Peyer's patch (tissue), 4 donors: ENCODE data around the gene KIF26B. TPM values are rescaled to one million over a fixed set of nuclear protein-coding genes. Genes with fewer than 3 reads are reported as not detected.

Source experiments
- DNase-seq, 3 donors: peaks; one replicate each; pipeline ENCODE4 v3.0.0-alpha.2; 2017 to 2019
- H3K27ac ChIP-seq, 4 donors: fragments of 200-600 bp; sonication (generic); one replicate each; pipeline ENCODE4 v1.5.1; 2016 to 2019
- H3K27me3 ChIP-seq, 2 donors: fragments of 200-600 bp; sonication (generic); one replicate each; pipeline ENCODE4 v1.5.1; 2019
- H3K36me3 ChIP-seq, 3 donors: fragments of 200-600 bp; sonication (generic); one replicate each; pipeline ENCODE4 v1.5.1; 2016 to 2019
- H3K4me1 ChIP-seq, 4 donors: fragments of 200-600 bp; sonication (generic); one replicate each; pipeline ENCODE4 v1.5.1; 2016 to 2019
- H3K4me3 ChIP-seq, 4 donors: fragments of 200-600 bp; sonication (generic); 1 replicate in 3 of 4; 2 replicates in 1 of 4; pipeline ENCODE4 v1.5.1; 2016 to 2019; ENCODE audit warnings: mild to moderate bottlenecking in 1 of 4
- H3K9me3 ChIP-seq, 4 donors: fragments of 200-600 bp; sonication (generic); one replicate each; pipeline ENCODE4 v1.5.1; 2016 to 2019; ENCODE audit warnings: mild to moderate bottlenecking in 1 of 4
- POLR2A ChIP-seq, 2 donors: fragments of 450-650 bp; IDR thresholded peaks; one replicate each; pipeline ENCODE4 v1.5.1; 2017; ENCODE audit warnings: antibody characterized with exemption in 2 of 2, mild to moderate bottlenecking in 2 of 2, moderate library complexity in 2 of 2
- total RNA-seq, 4 donors: library from RNA; depleted of rRNA; stranded (reverse); fragments of >200 nt; gene quantifications; one replicate each; pipeline ENCODE4 v1.1.0, GENCODE V29; 2016
- TF ChIP-seq, protein P1 (sequence below), 6 experiments: fragments of 450-650 bp in 4 of 6; fragments of 200-600 bp in 2 of 6; sonication (generic) in 1 of 6; IDR thresholded peaks; one replicate each; pipeline ENCODE4 v1.5.1; 2017 to 2019; ENCODE audit warnings: antibody characterized with exemption in 6 of 6, mild to moderate bottlenecking in 3 of 6, moderate library complexity in 1 of 6

The KIF26B gene
- total RNA-seq, 4 donors from 2014 or later, result 0.70 to 1.6 (median 1.1) TPM

DNA sequence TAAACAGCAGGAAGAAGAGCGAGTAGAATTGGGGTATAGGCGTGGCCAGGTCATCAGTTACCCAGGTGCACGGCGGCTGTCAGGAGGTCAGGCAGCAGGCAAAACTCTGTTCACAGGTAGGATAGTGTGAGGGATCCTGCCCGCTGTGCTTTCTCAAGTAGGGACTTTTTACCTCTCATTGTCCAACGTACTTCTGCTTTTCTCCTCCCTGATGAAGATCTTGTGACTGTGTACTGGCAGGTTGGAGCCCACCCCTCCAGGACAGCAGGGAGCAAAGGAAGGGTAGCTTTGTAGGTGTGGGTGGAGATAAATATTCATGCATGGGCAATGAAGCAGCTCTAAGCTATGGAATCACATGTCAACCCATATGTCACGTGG is 373.5 kb downstream of the KIF26B start:
- TF ChIP-seq POLR2A (IDR thresholded peaks at IDR 0.05), result no peak
- DNase-seq, result no peak
- H3K4me3 ChIP-seq, result no peak overlapping the region
- H3K27ac ChIP-seq, result no peak overlapping the region
- H3K9me3 ChIP-seq, result no peaks in the 10 kb centered on the region
- H3K27me3 ChIP-seq, result no peaks in the 10 kb centered on the region
- H3K4me1 ChIP-seq, result no peaks in the 10 kb centered on the region
- no peaks in the 10 kb centered on the region for H3K36me3 ChIP-seq

DNA sequence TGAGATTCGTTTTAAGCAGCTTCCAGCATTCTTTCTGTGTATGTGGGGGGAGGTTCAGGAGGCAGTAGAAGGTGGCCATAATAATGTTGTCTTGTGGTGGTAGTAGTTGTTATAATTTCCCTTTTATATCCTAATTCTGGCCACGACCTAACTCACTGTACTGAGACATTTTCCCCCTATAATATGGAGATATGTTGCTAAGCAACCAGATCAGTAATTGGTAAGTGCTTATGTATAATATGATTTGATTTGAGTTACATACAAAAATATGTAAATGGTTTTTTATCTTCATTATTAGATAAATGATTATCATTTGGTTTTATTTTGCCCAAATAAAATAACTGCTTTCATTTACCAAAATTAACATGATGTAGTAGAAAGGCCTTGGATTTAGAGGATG is 376.2 kb downstream of the KIF26B start:
- Histone ChIP-seq H3K9me3 (no peaks in the 10 kb centered on the region), H3K27ac (no peak overlapping the region), H3K36me3 (no peaks in the 10 kb centered on the region), H3K4me3 (no peak overlapping the region), H3K27me3 (no peaks in the 10 kb centered on the region), H3K4me1 (no peaks in the 10 kb centered on the region)
- no peak for DNase-seq
- no peak for TF ChIP-seq POLR2A (IDR thresholded peaks at IDR 0.05)
- TF ChIP-seq, protein P1, sequence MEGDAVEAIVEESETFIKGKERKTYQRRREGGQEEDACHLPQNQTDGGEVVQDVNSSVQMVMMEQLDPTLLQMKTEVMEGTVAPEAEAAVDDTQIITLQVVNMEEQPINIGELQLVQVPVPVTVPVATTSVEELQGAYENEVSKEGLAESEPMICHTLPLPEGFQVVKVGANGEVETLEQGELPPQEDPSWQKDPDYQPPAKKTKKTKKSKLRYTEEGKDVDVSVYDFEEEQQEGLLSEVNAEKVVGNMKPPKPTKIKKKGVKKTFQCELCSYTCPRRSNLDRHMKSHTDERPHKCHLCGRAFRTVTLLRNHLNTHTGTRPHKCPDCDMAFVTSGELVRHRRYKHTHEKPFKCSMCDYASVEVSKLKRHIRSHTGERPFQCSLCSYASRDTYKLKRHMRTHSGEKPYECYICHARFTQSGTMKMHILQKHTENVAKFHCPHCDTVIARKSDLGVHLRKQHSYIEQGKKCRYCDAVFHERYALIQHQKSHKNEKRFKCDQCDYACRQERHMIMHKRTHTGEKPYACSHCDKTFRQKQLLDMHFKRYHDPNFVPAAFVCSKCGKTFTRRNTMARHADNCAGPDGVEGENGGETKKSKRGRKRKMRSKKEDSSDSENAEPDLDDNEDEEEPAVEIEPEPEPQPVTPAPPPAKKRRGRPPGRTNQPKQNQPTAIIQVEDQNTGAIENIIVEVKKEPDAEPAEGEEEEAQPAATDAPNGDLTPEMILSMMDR (IDR thresholded peaks at IDR 0.05), result no peak

GRCh38 chr1:245537992-245538391 is 383.2 kb downstream of the KIF26B start:
- no peaks in the 10 kb centered on the region for H3K36me3 ChIP-seq
- H3K4me1 ChIP-seq, result no peaks in the 10 kb centered on the region
- H3K27me3 ChIP-seq, result no peaks in the 10 kb centered on the region
- no peak overlapping the region for H3K27ac ChIP-seq
- no peak for DNase-seq
- no peak for TF ChIP-seq POLR2A (IDR thresholded peaks at IDR 0.05)
- TF ChIP-seq, protein P1 (IDR thresholded peaks at IDR 0.05), result no peak
- no peaks in the 10 kb centered on the region for H3K9me3 ChIP-seq
- H3K4me3 ChIP-seq, result no peak overlapping the region

- Histone ChIP-seq H3K27me3 (no peaks in the 10 kb centered on the region), H3K27ac (no peak overlapping the region), H3K36me3 (no peaks in the 10 kb centered on the region), H3K9me3 (no peaks in the 10 kb centered on the region), H3K4me3 (no peak overlapping the region), H3K4me1 (no peaks in the 10 kb centered on the region)
- TF ChIP-seq, protein P1 (IDR thresholded peaks at IDR 0.05), result no peak
- TF ChIP-seq POLR2A (IDR thresholded peaks at IDR 0.05), result no peak
- no peak for DNase-seq
Observed at GRCh38 chr1:245538671-245539070, 383.9 kb downstream of the KIF26B start.

DNA sequence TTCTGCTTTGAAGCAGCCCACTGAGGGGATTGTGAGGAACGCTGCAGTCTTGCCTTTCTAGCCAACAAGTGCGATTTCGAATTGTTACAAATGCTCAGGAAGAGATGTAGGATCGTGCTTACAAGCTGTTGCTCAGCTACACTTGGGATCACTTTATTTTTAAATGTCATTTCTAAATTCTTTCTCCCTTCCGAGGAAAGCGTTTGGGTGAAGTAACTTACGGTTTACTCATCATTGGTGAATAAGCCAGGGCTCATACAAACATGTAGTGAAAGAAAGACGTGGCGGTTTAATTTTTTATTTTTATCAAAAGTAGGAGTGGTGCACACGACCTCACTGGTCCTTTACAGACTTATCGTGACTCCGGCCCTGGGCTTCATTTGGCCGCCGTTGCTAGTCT is 386.6 kb downstream of the KIF26B start:
- no peak for DNase-seq
- Histone ChIP-seq H3K4me1 (no peaks in the 10 kb centered on the region), H3K27ac (no peak overlapping the region), H3K27me3 (no peaks in the 10 kb centered on the region), H3K4me3 (no peak overlapping the region), H3K36me3 (no peaks in the 10 kb centered on the region), H3K9me3 (no peaks in the 10 kb centered on the region)
- no peak for TF ChIP-seq POLR2A (IDR thresholded peaks at IDR 0.05)
- TF ChIP-seq, protein P1 (IDR thresholded peaks at IDR 0.05), result no peak

GRCh38 chr1:245542365-245542764 is 387.6 kb downstream of the KIF26B start:
- Histone ChIP-seq H3K4me3 (no peak overlapping the region), H3K27ac (no peak overlapping the region), H3K9me3 (no peaks in the 10 kb centered on the region), H3K27me3 (no peaks in the 10 kb centered on the region), H3K4me1 (no peaks in the 10 kb centered on the region), H3K36me3 (no peaks in the 10 kb centered on the region)
- no peak for DNase-seq
- no peak for TF ChIP-seq POLR2A (IDR thresholded peaks at IDR 0.05)
- TF ChIP-seq, protein P1 (IDR thresholded peaks at IDR 0.05), result no peak
